ENCODE data around the gene PSPN.
A peak's percentile ranks its signal among the peaks of the same experiment; 100 is the strongest.

The PSPN gene

GRCh38 chr19:6375411-6376010, at the start of gene PSPN:
TSS of gene PSPN (minus strand) at chr19:6375933. CDS start at chr19:6375849, 84 bp downstream.
- DNase-seq (ENCODE audit: low spot score) = no peak

GRCh38 chr19:6424939-6425731, 49.4 kb upstream of the PSPN start:
- DNase-seq (ENCODE audit: low spot score) = peak; percentile 100

- peak; percentile 11 for DNase-seq (ENCODE audit: low spot score)
These were observed 48.6 kb upstream of the PSPN start, which contains the start of gene KHSRP for GRCh38 chr19:6424195-6424938. TSS of gene KHSRP (minus strand) at chr19:6424811. CDS start at chr19:6424701, 110 bp downstream.

GRCh38 chr19:6423499-6424194, 47.9 kb upstream of the PSPN start:
- DNase-seq (ENCODE audit: low spot score) = no peak

GRCh38 chr19:6421075-6422014, 45.6 kb upstream of the PSPN start:
- no peak for DNase-seq (ENCODE audit: low spot score)

- DNase-seq (ENCODE audit: low spot score) = no peak
These were observed 42.8 kb upstream of the PSPN start for GRCh38 chr19:6418562-6418932.

GRCh38 chr19:6417713-6418561, 42.2 kb upstream of the PSPN start:
- peak; percentile 43 for DNase-seq (ENCODE audit: low spot score)

GRCh38 chr19:6416658-6417405, 41.1 kb upstream of the PSPN start:
- DNase-seq (ENCODE audit: low spot score) = no peak

GRCh38 chr19:6415591-6416190, 40.0 kb upstream of the PSPN start:
- DNase-seq (ENCODE audit: low spot score) = no peak

GRCh38 chr19:6414793-6415590, 39.3 kb upstream of the PSPN start:
- no peak for DNase-seq (ENCODE audit: low spot score)

GRCh38 chr19:6413721-6414643, 38.2 kb upstream of the PSPN start:
- no peak for DNase-seq (ENCODE audit: low spot score)

GRCh38 chr19:6413291-6413690, 37.6 kb upstream of the PSPN start:
- DNase-seq (ENCODE audit: low spot score) = no peak

- no peak for DNase-seq (ENCODE audit: low spot score)
These were observed 36.8 kb upstream of the PSPN start for GRCh38 chr19:6412447-6413091.

GRCh38 chr19:6412061-6412446, 36.3 kb upstream of the PSPN start:
- DNase-seq (ENCODE audit: low spot score) = no peak

GRCh38 chr19:6409346-6409745, 33.6 kb upstream of the PSPN start:
- no peak for DNase-seq (ENCODE audit: low spot score)

- DNase-seq (ENCODE audit: low spot score) = no peak
These were observed 30.7 kb upstream of the PSPN start for GRCh38 chr19:6406401-6406800.

All from globus pallidus (tissue), 1 donor.